PC-9 (cell line): ENCODE results near the gene HSPA12A.

ENCODE experiments used
- CTCF ChIP-seq: fragments of 200-600 bp; sonication (generic); conservative IDR thresholded peaks from 2 replicates; pipeline ENCODE4 v1.6.1; 2017; ENCODE audit warnings: mixed run types, antibody characterized with exemption, mild to moderate bottlenecking, moderate library complexity
- EZH2 ChIP-seq: fragments of 200-600 bp; sonication (generic); IDR thresholded peaks from 2 replicates; pipeline ENCODE4 v1.8.0; 2017; ENCODE audit warnings: antibody characterized with exemption, low read depth

DNA sequence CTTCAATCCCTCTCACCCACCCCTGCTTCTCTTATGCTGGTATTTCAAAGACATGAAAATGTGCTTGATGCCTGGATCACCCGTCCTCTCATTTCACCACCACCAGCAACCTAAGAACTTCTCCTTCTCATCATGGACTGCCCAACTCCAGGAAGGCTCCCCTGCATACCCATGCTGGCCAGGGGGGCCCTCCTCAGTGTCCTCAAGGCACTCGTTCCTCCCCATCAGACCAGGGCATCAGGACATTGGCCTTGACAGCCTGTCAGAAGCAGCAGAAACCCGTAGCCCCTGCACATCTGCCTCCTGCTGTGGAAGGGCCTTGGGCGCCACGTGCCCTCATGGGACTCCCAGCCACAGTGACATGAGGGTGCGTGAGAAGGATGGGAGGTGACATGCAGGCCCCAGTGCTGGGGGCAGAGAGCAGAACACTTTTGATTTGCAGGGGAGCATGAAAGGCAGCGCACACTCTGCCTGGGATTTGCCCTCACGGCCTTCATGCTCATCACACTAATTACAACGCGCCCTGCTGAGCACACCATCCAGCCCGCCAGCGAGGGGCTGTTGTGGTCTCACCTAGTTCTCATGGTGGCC, 1.9 kb upstream of the HSPA12A start:
- TF ChIP-seq EZH2 (no peak), CTCF (no peak)
